Activated CD8-positive, alpha-beta memory T cell treated with anti-CD3 and anti-CD28 coated beads, Interleukin-2, amount 50 U/mL, for 24 hours (primary cell): Measurements from ENCODE around the gene IRF6.

ENCODE experiments used
- DNase-seq: peaks from one replicate; pipeline ENCODE4 v3.0.0-alpha.2; 2020; ENCODE audit errors: extremely low read depth

Gene IRF6

DNA sequence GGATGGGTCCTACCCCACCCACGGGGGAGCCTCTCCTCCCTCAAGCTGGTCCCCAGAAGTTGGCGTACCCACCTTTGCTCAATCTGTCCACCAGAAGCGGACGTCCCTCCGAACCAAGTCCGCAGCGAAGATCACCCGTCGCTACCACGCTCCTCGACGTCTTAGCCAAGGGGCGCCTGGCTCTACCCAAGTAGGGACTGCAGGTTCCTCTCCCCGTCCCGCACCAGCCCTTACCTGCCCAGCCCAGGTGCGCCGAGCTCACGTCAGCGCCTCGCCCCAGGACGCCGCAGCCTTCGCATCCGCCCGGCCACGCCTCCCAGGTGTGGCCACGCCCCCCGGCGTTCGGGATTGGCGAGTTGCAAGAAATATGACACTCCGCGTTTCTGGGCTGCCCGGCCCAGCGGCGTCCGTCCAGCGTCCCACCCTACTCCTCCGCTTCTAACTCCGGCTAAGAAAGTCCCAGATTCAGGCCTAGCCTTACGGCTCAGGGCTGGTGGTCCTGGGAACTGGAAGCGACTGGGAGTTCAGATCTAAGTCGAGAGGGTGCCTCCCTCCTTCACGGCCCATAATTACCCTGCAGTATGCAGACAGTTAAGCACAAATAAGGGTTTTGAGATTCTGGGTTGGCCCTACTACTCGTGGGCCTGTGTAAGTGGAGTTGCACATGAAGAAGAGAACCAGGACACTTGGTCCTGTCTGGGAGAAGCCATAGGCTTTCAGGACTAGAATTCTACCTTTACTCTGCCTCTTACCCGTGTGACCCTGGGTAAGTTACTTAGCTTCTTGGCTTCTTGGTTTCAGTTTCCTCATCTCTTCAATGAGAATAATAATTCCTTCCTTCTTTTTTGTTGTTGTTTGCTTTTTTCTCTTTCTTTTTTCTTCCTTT, at the start of gene IRF6:
Gene IRF6, minus strand, starts transcription at position 268 of the 886 bp plus-strand sequence. CDS start 4,729 bp downstream, outside the sequence.
- DNase-seq, result peak; percentile 14

DNA sequence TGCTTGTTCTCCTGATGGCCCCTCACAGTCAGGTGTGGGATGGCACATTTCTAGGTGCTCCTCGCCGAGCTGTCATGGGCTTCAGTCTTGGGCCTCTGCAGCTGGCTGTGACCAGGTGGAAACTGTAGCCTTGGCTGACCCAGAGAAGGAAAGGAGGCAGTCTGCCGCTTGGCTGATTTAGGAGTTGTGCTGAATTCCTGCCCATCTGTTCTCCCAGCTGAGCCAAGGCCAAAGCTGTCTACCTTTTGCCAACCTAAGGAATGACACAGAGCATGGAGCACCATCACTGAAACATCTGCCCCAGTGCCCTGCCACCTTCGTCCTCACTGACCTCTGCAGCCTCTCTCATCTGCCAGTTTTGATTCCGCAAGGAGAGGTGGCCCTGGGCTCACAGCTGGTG, 49.7 kb upstream of the IRF6 start:
- DNase-seq, result no peak

DNA sequence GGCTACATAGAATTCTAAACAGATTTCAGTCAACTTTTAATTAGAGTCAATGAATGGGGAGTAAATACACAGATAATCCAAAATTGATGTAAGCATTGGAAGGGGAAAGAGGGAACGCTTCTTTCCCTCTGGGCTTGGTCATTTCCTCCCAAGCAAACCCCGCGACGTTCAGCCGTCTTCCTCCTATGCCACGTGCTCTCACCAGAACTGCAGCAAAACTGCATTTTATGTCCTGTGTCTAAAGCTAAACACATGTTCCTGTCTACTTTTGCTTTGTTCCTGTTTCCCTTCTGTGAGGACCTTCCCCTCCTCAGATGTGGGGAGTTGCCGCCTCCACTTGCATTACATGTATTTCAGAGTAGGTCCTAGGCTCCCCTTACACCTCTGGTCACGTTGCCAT, 49.1 kb upstream of the IRF6 start:
- DNase-seq, result no peak

DNA sequence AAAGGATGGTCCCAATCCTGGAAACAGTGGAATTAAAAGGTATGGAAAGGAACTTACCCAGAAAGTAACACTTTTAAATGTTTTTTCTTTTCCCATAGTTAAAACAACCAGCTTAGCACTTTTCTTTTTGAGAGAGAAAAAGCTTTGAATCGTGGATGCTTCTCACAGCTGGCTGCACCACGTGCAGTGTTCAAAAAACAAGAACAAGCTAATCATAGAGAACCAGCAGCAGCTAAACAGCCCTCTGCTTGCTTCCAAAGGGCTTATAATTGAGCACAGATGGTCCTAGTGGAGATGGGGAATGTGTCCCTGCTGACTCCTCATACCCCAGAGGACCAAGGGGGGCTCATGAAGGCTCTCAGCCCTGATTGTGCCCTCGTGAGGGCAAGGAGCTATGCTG, 48.3 kb upstream of the IRF6 start:
- DNase-seq, result no peak

DNA sequence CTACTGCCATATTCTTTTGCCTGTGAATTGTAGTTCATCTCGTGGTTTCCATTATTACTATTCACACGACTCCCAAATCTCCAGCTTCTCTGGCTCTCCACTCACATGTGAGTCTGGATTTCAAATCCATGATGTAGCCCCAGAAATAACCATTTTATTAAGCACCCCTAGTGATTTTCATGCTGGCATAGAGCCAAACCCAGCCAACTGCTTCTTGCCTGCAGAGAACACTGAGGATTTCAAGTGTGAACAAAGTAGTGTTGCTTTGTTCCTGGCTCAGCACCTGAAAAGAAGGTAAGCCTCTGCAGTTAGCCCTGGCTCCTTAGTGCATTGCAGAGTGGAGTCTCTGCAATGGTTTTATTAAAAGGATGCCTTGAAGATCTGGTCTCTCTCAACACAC, 47.7 kb upstream of the IRF6 start:
- DNase-seq, result no peak

DNA sequence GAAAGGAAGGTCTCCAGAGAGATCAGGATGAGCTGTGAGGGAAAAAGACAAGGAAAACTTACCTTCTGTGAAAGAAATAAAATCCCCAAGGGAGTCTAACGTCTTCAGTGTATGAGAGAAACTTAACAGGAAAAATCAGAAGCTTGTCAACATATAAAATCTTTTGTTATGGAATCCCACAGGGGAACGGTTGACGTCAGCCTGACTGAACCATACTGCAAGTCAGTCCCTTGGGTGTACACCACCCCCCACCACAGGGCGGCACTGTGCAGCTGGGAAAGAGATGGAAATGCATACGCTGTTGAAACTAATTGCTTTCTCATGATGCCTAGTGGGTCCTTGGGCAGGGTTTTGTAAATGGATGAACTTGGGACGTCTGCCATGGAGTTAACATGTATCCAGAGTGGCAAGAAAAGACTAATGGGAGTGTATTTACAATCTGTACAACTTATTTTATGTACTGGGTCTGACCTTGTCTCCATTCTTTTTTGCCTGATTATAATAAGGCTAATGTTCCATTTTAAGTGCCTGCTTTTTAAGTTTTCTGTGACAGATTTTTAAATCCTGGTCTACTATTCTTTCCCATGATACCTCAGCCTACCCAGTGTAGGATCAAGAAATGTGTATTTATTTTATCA, 44.5 kb upstream of the IRF6 start:
- no peak for DNase-seq

DNA sequence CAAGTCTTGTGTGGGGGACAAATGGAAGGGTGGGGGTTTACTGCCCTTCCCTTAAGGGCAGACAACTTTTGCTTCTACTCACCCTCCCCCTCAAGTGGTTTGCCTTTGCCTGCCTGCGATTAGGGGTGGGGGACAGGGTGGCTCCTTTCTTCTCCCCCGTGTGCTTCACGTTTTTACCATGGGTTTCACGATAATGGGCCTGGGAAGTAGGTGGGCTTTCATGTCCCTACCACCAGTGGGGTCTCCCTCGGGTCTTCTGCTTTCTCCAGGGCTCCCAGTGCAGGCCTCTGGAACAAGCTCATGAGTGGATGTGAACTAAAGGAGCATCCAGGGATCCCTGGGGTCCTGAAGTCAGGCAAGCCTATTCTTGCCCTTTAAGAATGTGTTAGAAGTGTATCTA, 43.4 kb upstream of the IRF6 start:
- DNase-seq, result no peak

DNA sequence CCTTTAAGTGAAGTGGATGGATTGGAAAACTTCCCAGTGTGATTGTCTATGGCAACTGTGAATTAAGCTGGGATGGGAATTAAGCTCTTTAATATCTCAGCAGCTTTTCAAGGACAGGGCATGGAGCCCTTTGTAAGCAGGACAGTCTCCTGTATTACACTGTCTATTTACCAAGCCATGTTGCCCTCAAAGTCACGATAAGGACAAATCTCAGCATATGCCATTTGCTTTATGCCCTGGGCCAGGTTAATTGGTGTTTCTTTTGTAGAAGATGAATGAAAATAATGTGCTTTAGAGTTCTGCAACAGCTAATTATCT, 39.4 kb upstream of the IRF6 start:
- no peak for DNase-seq

DNA sequence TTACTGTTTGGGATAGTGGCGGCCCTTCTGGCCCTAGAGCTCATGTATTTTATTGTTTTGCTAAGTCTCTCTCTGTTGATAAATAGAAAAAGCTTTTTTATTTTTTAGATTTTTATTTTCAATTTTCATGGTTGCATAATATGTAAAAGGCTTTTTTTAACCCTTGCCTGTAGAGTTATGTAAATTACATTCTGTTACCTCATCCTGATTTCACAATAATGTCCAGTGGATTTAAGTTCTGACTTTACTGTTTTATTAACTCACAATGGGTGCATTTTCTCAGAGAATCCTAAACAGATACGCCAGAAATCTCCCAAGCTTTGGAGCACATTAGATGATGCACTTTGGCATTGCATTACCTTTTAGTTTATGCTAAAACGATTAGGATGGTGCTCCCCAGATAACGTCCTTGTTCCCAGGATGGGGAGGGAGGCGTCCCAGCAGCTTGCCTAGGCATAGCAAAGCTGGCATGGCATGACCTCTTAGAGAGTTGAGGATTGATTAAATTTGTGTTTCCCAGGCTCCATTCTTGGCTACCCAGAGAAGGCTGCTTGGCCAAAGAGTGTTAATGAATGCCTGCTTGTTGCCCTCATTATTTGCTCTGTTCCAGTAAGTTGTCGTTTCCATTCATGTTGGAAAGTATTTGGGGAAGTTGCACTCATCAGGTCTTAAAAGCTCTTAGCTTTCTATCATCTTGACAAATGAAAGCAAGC, 38.9 kb upstream of the IRF6 start:
- no peak for DNase-seq

DNA sequence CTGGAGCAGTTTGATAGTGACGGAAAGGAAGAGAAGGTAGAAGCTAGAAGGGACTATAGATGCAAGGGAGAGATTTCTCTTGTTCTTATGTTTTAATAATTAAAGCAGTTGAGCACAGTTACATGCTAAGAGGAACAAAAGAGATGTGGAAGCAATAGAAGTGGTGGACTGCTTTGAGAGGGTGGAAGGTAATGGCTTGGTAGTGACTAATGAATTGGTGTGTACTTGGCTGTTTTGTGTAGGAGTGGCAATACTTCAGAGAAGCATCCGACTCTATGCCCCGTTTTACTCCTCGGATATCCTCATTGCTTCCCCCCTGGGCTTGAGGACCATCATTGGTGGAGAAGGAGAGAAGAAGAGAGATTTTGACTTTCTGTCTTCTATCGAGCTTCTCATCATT, 34.7 kb upstream of the IRF6 start:
- DNase-seq, result no peak

DNA sequence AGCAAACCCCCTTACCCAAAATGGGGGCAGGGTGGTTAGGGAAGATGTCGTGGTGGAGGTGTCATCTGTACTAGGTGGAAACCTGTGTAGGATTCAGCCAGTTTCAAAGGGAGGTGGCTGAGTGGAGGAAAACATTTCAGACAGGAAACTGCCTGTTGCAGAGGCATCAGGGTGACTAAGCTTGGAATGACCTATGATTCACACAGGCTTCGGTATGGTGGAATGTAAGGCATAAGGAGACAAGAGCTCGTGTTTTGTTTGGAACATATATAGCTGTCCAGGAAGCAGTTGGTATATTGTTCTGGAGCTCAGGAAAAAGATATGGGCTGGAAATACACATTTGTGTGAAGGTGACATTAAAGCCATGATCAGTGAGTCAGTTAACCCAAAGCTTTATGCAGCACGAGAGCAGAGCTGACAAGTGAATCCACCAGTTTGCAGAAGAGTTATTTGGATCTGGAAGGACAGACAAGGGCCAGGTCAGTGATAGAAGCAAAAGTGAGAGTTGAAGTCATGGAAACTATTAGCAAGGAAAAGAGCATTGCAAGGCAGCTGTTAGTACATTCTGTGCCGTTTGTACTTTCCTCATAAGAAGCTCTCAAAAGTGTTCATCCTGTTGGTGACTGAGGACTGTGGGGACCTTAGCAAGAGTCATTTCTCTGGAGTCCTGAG, 34.1 kb upstream of the IRF6 start:
- no peak for DNase-seq

DNA sequence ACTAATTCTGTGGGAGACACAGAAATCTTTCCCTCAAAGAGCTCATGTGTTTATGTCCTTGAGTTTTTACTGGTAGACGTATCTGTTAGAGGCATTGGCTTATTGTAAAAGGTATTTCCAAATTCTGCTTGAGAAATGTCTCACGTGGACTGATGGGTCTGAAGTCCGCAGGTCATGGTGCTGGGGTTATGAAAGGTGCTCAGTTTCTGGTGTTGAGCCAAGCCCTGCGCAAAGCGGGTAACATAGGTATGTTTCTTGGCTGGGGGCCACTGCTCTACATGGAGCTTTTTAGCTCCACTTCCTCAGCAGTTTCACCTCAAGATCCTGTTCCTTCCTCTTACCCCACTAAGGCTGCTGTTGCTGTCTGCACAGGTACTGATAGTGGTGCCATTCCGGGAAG, 32.6 kb upstream of the IRF6 start:
- DNase-seq, result no peak

DNA sequence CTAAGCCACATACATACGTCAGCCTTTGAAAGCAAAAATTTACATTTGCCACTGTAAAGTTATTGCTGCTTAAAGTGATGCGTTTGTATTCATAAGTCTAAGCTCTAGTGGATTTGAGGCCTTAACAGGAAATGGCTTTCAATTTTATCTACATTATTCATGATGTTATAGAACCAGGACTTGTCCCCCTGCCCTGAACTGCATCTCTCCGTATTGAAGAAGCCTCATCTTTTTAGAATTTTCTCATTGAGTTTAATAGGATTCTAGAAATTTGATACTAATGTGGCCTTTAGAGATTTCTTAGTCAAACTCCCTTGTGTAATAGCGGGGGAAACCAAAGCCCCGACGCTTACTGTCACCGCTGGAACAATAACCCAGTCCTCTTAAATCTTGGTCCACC, 31.7 kb upstream of the IRF6 start:
- DNase-seq, result no peak

DNA sequence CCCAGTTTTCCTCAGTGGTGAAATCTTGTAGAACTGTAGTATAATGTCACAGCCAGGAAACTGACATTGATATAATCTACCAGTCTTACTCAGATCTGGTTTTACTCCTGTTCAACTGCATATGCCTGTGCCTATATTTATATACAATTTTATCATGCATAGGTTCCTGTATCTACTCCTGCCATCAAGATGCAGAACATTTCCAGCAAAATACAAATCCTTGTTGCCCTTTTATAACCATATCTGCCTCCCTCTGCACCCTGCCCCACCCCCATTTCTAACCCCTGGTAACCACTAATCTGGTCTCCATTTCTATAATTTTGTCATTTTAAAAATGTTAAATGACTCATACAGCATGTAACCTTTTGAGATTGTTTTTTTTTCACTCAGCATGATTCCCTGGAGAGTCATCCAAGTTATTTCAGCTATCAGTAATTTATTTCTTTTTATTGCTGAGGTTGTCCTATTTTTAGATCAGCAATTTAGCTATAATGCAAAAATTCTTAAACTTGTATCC, 29.9 kb upstream of the IRF6 start:
- DNase-seq, result no peak

DNA sequence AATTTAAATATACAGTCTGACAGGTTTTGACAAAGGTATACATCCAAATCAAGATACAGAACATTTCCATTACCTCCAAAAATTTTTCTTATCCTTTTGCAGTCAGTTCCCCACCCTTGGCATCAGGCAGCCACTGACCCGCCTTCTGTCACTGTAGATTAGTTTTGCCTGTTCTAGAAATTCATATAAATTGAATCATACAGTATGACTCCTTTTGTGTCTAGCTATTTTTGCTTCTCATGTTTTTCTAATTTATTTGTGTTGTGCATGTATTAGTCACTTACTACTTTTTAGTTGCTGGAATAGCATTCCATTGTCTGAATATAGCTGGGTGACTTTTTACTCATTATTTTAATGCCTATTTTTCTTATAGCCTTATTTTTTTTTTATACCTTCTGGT, 25.7 kb upstream of the IRF6 start:
- no peak for DNase-seq

DNA sequence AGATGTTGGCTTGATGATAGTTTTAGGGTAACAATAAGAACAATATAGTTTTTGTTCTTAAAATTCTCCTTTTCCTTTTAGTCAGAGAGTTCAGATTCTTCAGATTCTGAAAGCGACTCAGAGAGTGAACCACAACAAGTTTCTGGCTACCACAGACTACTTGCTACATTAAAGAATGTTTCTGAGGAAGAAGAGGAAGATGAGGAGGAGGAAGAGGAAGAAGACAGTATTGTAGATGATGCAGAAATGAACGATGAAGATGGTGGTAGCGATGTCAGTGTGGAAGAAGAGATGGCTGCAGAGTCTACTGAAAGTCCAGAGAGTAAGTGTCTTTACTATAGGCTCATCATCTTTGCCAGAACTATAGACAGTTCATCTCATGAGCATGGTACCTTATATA, 24.8 kb upstream of the IRF6 start:
- DNase-seq, result no peak

DNA sequence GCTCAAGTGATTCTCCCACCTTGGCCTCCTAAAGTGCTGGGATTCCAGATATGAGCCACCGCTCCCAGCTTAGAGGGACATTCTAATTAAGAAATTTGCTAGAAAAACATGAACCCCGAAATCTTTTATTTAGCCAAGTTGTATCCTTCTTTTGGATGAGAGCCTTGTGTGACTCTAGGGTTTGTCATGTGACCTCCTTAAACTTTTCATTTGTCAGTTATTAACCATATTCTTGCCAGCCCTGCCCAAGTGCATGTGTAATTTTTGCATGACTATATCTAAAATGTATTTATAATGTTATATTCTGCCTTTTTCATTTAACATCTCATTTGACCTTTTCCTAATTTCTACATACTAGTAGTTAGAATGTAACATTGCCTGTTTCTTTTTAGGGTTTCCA, 23.8 kb upstream of the IRF6 start:
- no peak for DNase-seq

DNA sequence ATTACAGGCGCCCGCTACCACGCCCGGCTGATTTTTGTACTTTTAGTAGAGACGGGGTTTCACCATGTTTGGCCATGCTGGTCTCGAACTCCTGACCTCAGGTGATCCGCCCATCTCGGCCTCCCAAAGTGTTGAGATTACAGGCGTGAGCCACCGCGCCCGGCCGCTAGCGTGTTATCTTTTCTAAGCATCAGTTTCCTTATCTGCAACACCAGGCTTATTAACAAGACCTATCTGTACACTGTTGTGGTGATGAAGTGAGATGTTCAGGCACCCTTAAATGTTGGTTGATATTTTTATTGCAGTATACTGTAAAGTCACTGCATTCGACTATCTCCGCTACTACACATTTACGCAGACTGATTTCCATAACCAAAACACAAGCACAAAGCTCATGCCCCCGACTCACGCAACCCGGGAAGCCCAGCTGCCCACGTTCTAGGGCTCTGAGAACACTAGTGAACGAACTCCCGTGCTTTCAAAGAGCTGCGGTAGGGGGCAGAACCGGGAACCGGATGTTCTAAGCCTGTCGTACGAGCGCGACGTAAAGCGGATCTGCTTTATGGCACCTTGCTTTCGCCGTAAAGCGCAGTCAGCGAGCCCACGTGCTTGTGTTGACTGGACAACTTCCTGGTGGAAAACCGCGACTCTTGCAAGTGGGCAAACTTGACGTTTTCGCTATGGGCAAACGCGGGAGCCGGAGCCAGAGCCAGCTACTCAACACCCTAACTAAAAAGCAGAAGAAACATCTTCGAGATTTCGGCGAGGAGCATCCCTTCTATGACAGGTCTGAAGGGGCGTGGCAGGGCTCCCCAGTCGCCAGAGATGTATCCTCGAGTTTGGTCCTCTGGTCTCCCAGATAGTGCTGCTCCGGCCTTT, 21.7 kb upstream of the IRF6 start, which contains the start of gene UTP25:
Gene UTP25, plus strand, starts transcription at position 589 of the 879 bp plus-strand sequence. Its CDS starts 92 bp downstream, at position 681.
- peak; percentile 82 for DNase-seq

DNA sequence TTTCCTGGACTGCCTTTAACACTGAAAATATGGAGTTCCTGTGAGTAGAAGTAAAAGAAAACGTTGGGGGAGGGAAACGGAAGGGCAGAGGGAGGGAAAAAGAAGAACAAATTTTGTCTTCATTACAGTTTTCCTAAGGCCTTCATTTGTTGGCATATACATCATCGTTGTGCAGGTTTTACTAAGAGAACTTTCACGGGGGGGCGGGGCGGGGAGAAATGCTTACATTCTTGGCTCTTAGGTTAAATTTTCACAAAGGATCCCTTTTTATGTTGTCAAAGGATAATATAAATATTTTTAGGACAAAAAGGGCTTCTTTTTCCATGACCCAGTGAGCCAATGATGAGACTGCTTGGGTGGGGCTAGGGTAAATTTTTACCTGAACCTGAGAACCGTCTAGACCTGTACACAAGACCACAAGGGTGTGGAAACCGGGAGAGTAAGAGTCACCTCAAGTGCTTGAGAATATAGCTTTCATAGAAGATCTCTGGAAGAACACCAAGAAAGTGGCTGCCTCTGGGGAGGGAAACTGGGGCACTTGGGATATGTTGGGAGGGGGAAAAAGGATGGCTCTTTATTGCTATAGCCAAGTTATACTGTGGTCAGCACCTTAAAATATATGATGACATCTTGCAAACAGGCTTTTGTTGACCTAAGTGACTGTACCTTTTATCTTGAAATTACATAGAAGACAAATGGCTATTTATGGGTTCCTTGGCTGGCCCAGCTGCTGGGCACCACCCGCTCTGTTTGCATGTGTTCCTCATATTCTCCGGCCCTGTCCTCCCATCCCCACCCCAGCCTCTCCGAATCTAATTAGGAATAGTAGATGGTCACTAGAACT, 19.9 kb upstream of the IRF6 start:
- DNase-seq, result no peak
